ENCODE results near the gene ADGRE1. TPM values are rescaled to one million over a fixed set of nuclear protein-coding genes. Genes with fewer than 3 reads are reported as not detected.

ADGRE1 gene
- total and polyA plus RNA-seq, 5 donors from 2014 or later, result 0.92 to 2.4 (median 1.2) TPM

- no peak overlapping the region for H3K27ac ChIP-seq (ENCODE audit: insufficient read depth, low read length, poor library complexity, severe bottlenecking)
- Mint-ChIP-seq H3K36me3 (no peaks in the 10 kb centered on the region), H3K9me3 (peaks cover 0 to 3% (median 0%) of the 10 kb centered on the region in 7 donors), H3K27ac (no peak overlapping the region), H3K27me3 (peaks cover 14% of the 10 kb centered on the region), H3K4me1 (peaks cover 0 to 2% (median 0%) of the 10 kb centered on the region in 4 donors), H3K4me3 (no peak overlapping the region)
- H3K27me3 ChIP-seq (ENCODE audit: control insufficient read depth, insufficient read depth, low read length), result no peaks in the 10 kb centered on the region
- no peaks in the 10 kb centered on the region for H3K9me3 ChIP-seq (ENCODE audit: control insufficient read depth in 2 of 2, low read length in 2 of 2)
- H3K36me3 ChIP-seq (ENCODE audit: control insufficient read depth, insufficient read depth, low read length), result no peaks in the 10 kb centered on the region
- DNase-seq, result no peak
- H3K4me3 ChIP-seq (ENCODE audit: low read depth, low read length), result no peak overlapping the region
- no peak for ATAC-seq (ENCODE audit: low read depth in 2 of 2)
- no peaks in the 10 kb centered on the region for H3K4me1 ChIP-seq (ENCODE audit: control insufficient read depth, insufficient read depth, low read length, poor library complexity, severe bottlenecking)
These were observed 84.0 kb downstream of the ADGRE1 start for GRCh38 chr19:6971366-6971765.

GRCh38 chr19:6976197-6976596, 88.8 kb downstream of the ADGRE1 start:
- H3K36me3 ChIP-seq (ENCODE audit: control insufficient read depth, insufficient read depth, low read length), result no peaks in the 10 kb centered on the region
- no peaks in the 10 kb centered on the region for H3K4me1 Mint-ChIP-seq
- H3K27me3 ChIP-seq (ENCODE audit: control insufficient read depth, insufficient read depth, low read length), result no peaks in the 10 kb centered on the region
- peaks cover 0 to 13% (median 5%) of the 10 kb centered on the region in 7 donors for H3K9me3 Mint-ChIP-seq
- no peak overlapping the region for H3K27ac ChIP-seq (ENCODE audit: insufficient read depth, low read length, poor library complexity, severe bottlenecking)
- H3K4me3 Mint-ChIP-seq, result no peak overlapping the region
- no peak overlapping the region for H3K27ac Mint-ChIP-seq
- peaks cover 5% of the 10 kb centered on the region for H3K27me3 Mint-ChIP-seq
- H3K4me1 ChIP-seq (ENCODE audit: control insufficient read depth, insufficient read depth, low read length, poor library complexity, severe bottlenecking), result no peaks in the 10 kb centered on the region
- ATAC-seq (ENCODE audit: low read depth in 2 of 2), result no peak
- no peak overlapping the region for H3K4me3 ChIP-seq (ENCODE audit: low read depth, low read length)
- H3K9me3 ChIP-seq (ENCODE audit: control insufficient read depth in 2 of 2, low read length in 2 of 2), result peaks cover 15 to 18% of the 10 kb centered on the region in 2 experiments
- H3K36me3 Mint-ChIP-seq, result no peaks in the 10 kb centered on the region
- no peak for DNase-seq

- Mint-ChIP-seq H3K4me3 (no peak overlapping the region), H3K9me3 (peaks cover 0 to 33% (median 11%) of the 10 kb centered on the region in 7 donors), H3K27me3 (peaks cover 5% of the 10 kb centered on the region), H3K36me3 (peaks cover 9% of the 10 kb centered on the region), H3K4me1 (no peaks in the 10 kb centered on the region), H3K27ac (no peak overlapping the region)
- DNase-seq (peak in 1 of 3 donors; percentile 21), ATAC-seq (ENCODE audit: low read depth in 2 of 2) (no peak)
- Histone ChIP-seq H3K27me3 (ENCODE audit: control insufficient read depth, insufficient read depth, low read length) (no peaks in the 10 kb centered on the region), H3K4me1 (ENCODE audit: control insufficient read depth, insufficient read depth, low read length, poor library complexity, severe bottlenecking) (no peaks in the 10 kb centered on the region), H3K4me3 (ENCODE audit: low read depth, low read length) (no peak overlapping the region), H3K36me3 (ENCODE audit: control insufficient read depth, insufficient read depth, low read length) (no peaks in the 10 kb centered on the region), H3K27ac (ENCODE audit: insufficient read depth, low read length, poor library complexity, severe bottlenecking) (no peak overlapping the region), H3K9me3 (ENCODE audit: control insufficient read depth in 2 of 2, low read length in 2 of 2) (peaks cover 18 to 31% of the 10 kb centered on the region in 2 experiments)
These were observed 92.0 kb downstream of the ADGRE1 start for GRCh38 chr19:6979399-6979798.

- ATAC-seq (ENCODE audit: low read depth in 2 of 2) (no peak), DNase-seq (no peak)
- Histone ChIP-seq H3K27ac (ENCODE audit: insufficient read depth, low read length, poor library complexity, severe bottlenecking) (no peak overlapping the region), H3K27me3 (ENCODE audit: control insufficient read depth, insufficient read depth, low read length) (no peaks in the 10 kb centered on the region), H3K9me3 (ENCODE audit: control insufficient read depth in 2 of 2, low read length in 2 of 2) (peaks cover 7 to 22% of the 10 kb centered on the region in 2 experiments), H3K4me1 (ENCODE audit: control insufficient read depth, insufficient read depth, low read length, poor library complexity, severe bottlenecking) (no peaks in the 10 kb centered on the region), H3K4me3 (ENCODE audit: low read depth, low read length) (no peak overlapping the region), H3K36me3 (ENCODE audit: control insufficient read depth, insufficient read depth, low read length) (no peaks in the 10 kb centered on the region)
- Mint-ChIP-seq H3K9me3 (peaks cover 3 to 37% (median 16%) of the 10 kb centered on the region in 7 donors), H3K27ac (no peak overlapping the region), H3K4me3 (no peak overlapping the region), H3K36me3 (peaks cover 16% of the 10 kb centered on the region), H3K4me1 (no peaks in the 10 kb centered on the region), H3K27me3 (no peaks in the 10 kb centered on the region)
These were observed 96.1 kb downstream of the ADGRE1 start for GRCh38 chr19:6983448-6983847.

GRCh38 chr19:6987850-6988249, 100.5 kb downstream of the ADGRE1 start:
- H3K27ac Mint-ChIP-seq, result no peak overlapping the region
- H3K4me3 Mint-ChIP-seq, result no peak overlapping the region
- peaks cover 3 to 31% (median 7%) of the 10 kb centered on the region in 7 donors for H3K9me3 Mint-ChIP-seq
- H3K9me3 ChIP-seq (ENCODE audit: control insufficient read depth in 2 of 2, low read length in 2 of 2), result peaks cover 4 to 19% of the 10 kb centered on the region in 2 experiments
- no peaks in the 10 kb centered on the region for H3K4me1 ChIP-seq (ENCODE audit: control insufficient read depth, insufficient read depth, low read length, poor library complexity, severe bottlenecking)
- H3K4me3 ChIP-seq (ENCODE audit: low read depth, low read length), result no peak overlapping the region
- no peak overlapping the region for H3K27ac ChIP-seq (ENCODE audit: insufficient read depth, low read length, poor library complexity, severe bottlenecking)
- H3K4me1 Mint-ChIP-seq, result no peaks in the 10 kb centered on the region
- H3K27me3 Mint-ChIP-seq, result peaks cover 8% of the 10 kb centered on the region
- H3K27me3 ChIP-seq (ENCODE audit: control insufficient read depth, insufficient read depth, low read length), result no peaks in the 10 kb centered on the region
- H3K36me3 Mint-ChIP-seq, result peaks cover 16% of the 10 kb centered on the region
- no peaks in the 10 kb centered on the region for H3K36me3 ChIP-seq (ENCODE audit: control insufficient read depth, insufficient read depth, low read length)
- no peak for ATAC-seq (ENCODE audit: low read depth in 2 of 2)
- DNase-seq, result no peak

- Mint-ChIP-seq H3K4me3 (no peak overlapping the region), H3K27ac (no peak overlapping the region), H3K36me3 (peaks cover 13% of the 10 kb centered on the region), H3K9me3 (peaks cover 3 to 28% (median 7%) of the 10 kb centered on the region in 7 donors), H3K27me3 (peaks cover 8% of the 10 kb centered on the region), H3K4me1 (no peaks in the 10 kb centered on the region)
- ATAC-seq (ENCODE audit: low read depth in 2 of 2), result no peak
- H3K27ac ChIP-seq (ENCODE audit: insufficient read depth, low read length, poor library complexity, severe bottlenecking), result no peak overlapping the region
- H3K4me3 ChIP-seq (ENCODE audit: low read depth, low read length), result no peak overlapping the region
- no peak for DNase-seq
- H3K36me3 ChIP-seq (ENCODE audit: control insufficient read depth, insufficient read depth, low read length), result no peaks in the 10 kb centered on the region
- peaks cover 4 to 17% of the 10 kb centered on the region in 2 experiments for H3K9me3 ChIP-seq (ENCODE audit: control insufficient read depth in 2 of 2, low read length in 2 of 2)
- no peaks in the 10 kb centered on the region for H3K4me1 ChIP-seq (ENCODE audit: control insufficient read depth, insufficient read depth, low read length, poor library complexity, severe bottlenecking)
- no peaks in the 10 kb centered on the region for H3K27me3 ChIP-seq (ENCODE audit: control insufficient read depth, insufficient read depth, low read length)
These were observed 100.9 kb downstream of the ADGRE1 start for GRCh38 chr19:6988257-6988656.

Other genes starting within 250 kb of the ADGRE1 start
- gene TNFSF14, start 217.4 kb upstream of the ADGRE1 start, total RNA-seq, result 8.4 TPM
- 1 to 10 TPM; 2.6 to 8.9 (median 5.4) TPM for gene TNFSF14, start 217.4 kb upstream of the ADGRE1 start, polyA plus RNA-seq
- not detected for gene C3, start 166.9 kb upstream of the ADGRE1 start, total RNA-seq
- gene C3, start 166.9 kb upstream of the ADGRE1 start, polyA plus RNA-seq, result not detected
- 60.7 TPM for gene GPR108, start 150.0 kb upstream of the ADGRE1 start, total RNA-seq
- 10 to 100 TPM; 82.9 to 98.8 (median 87.4) TPM for gene GPR108, start 150.0 kb upstream of the ADGRE1 start, polyA plus RNA-seq
- 2.6 TPM for gene TRIP10, start 147.9 kb upstream of the ADGRE1 start, total RNA-seq
- gene TRIP10, start 147.9 kb upstream of the ADGRE1 start, polyA plus RNA-seq, result under 1 TPM in 3 of 4 donors, not detected in 1; 0.37 to 0.51 (median 0.38) TPM
- gene SH2D3A, start 120.1 kb upstream of the ADGRE1 start, total RNA-seq, result 46.2 TPM
- 10 to 100 TPM; 19.5 to 26.5 (median 22.1) TPM for gene SH2D3A, start 120.1 kb upstream of the ADGRE1 start, polyA plus RNA-seq
- gene VAV1, start 114.9 kb upstream of the ADGRE1 start, total RNA-seq, result 117 TPM
- 10 to 100 TPM; 14.8 to 24.2 (median 21.8) TPM for gene VAV1, start 114.9 kb upstream of the ADGRE1 start, polyA plus RNA-seq
- gene MBD3L2B, start 133.9 kb downstream of the ADGRE1 start, total RNA-seq, result not detected
- not detected for gene MBD3L2B, start 133.9 kb downstream of the ADGRE1 start, polyA plus RNA-seq
- gene MBD3L5, start 143.0 kb downstream of the ADGRE1 start, total RNA-seq, result not detected
- not detected for gene MBD3L5, start 143.0 kb downstream of the ADGRE1 start, polyA plus RNA-seq
- not detected for gene MBD3L4, start 152.6 kb downstream of the ADGRE1 start, total RNA-seq
- gene MBD3L4, start 152.6 kb downstream of the ADGRE1 start, polyA plus RNA-seq, result not detected
- not detected for gene MBD3L2, start 161.7 kb downstream of the ADGRE1 start, total RNA-seq
- gene MBD3L2, start 161.7 kb downstream of the ADGRE1 start, polyA plus RNA-seq, result not detected
- not detected for gene MBD3L3, start 171.1 kb downstream of the ADGRE1 start, total RNA-seq
- gene MBD3L3, start 171.1 kb downstream of the ADGRE1 start, polyA plus RNA-seq, result not detected
- 10.7 TPM for gene ZNF557, start 182.1 kb downstream of the ADGRE1 start, total RNA-seq
- gene ZNF557, start 182.1 kb downstream of the ADGRE1 start, polyA plus RNA-seq, result 1 to 10 TPM; 2.0 to 7.2 (median 5.6) TPM